ENCODE results near the gene GNA12.

GRCh38 chr7:2805213-2805944 lies 38.7 kb downstream of the GNA12 start:
- TF ChIP-seq CTCF (IDR thresholded peaks at IDR 0.05; ENCODE audit: poor library complexity) (no peak), EZH2phosphoT487 (IDR thresholded peaks at IDR 0.05; ENCODE audit: low read depth, severe bottlenecking, unreplicated experiment) (no peak), EZH2 (IDR thresholded peaks at IDR 0.05; ENCODE audit: borderline replicate concordance) (no peak)

Data from hepatocyte (in vitro differentiated cells).